DMS114 treated with DMSO at 0.1 percent for 48 hours (cell line): ENCODE results near the gene MTCH1.
"Not testable (repeated sequence)": the region's sequence is repeated elsewhere in the genome, so short reads cannot be mapped to it uniquely, and the experiment has no call there.

Experiments
- DNase-seq: peaks from one replicate; lab custom pipeline; 2025; ENCODE audit not compliant: unreplicated experiment; lab: John Stamatoyannopoulos, UW

The MTCH1 gene

GRCh38 chr6:36999061-36999750 lies 13.2 kb upstream of the MTCH1 start:
- no peak for DNase-seq

GRCh38 chr6:36998723-36999038 lies 12.7 kb upstream of the MTCH1 start:
- no peak for DNase-seq

- no peak for DNase-seq
Measured at GRCh38 chr6:36997811-36998722, 12.1 kb upstream of the MTCH1 start.

- DNase-seq = not testable (repeated sequence)
Measured at GRCh38 chr6:36990401-36990800, 4.4 kb upstream of the MTCH1 start.

GRCh38 chr6:36989264-36989663 lies 3.3 kb upstream of the MTCH1 start:
- no peak for DNase-seq

GRCh38 chr6:36986704-36987047 lies 680 bp upstream of the MTCH1 start:
- DNase-seq = no peak

- no peak for DNase-seq
Measured at GRCh38 chr6:36985417-36985807, 584 bp downstream of the MTCH1 start.

- DNase-seq = peak; percentile 30
Measured at GRCh38 chr6:36984581-36985416, 1.2 kb downstream of the MTCH1 start.

GRCh38 chr6:36983538-36983937 lies 2.5 kb downstream of the MTCH1 start:
- DNase-seq = no peak

- no peak for DNase-seq
Measured at GRCh38 chr6:36980876-36981619, 4.9 kb downstream of the MTCH1 start.

GRCh38 chr6:36980129-36980528 lies 5.9 kb downstream of the MTCH1 start:
- no peak for DNase-seq

GRCh38 chr6:36979347-36979742 lies 6.7 kb downstream of the MTCH1 start:
- DNase-seq = peak; percentile 36

- no peak for DNase-seq
Measured at GRCh38 chr6:36978421-36979346, 7.3 kb downstream of the MTCH1 start.

- DNase-seq = no peak
Measured at GRCh38 chr6:36977470-36977941, 8.5 kb downstream of the MTCH1 start.

GRCh38 chr6:36976931-36977330 lies 9.1 kb downstream of the MTCH1 start:
- no peak for DNase-seq

- DNase-seq = no peak
Measured at GRCh38 chr6:36976509-36976908, 9.5 kb downstream of the MTCH1 start.

- DNase-seq = no peak
Measured at GRCh38 chr6:36976007-36976264, 10.1 kb downstream of the MTCH1 start.

- DNase-seq = no peak
Measured at GRCh38 chr6:36975231-36976006, 10.6 kb downstream of the MTCH1 start.

GRCh38 chr6:36973647-36974046 lies 12.3 kb downstream of the MTCH1 start:
- DNase-seq = no peak
